GM04503 (cell line): ENCODE results near the gene EXOC3L4.
"Not testable (repeated sequence)": the region's sequence is repeated elsewhere in the genome, so short reads cannot be mapped to it uniquely, and the experiment has no call there.

ENCODE experiments used
- DNase-seq: peaks from one replicate; pipeline ENCODE4 v3.0.0-alpha.2; 2012; ENCODE audit warnings: low read depth

Gene EXOC3L4

DNA sequence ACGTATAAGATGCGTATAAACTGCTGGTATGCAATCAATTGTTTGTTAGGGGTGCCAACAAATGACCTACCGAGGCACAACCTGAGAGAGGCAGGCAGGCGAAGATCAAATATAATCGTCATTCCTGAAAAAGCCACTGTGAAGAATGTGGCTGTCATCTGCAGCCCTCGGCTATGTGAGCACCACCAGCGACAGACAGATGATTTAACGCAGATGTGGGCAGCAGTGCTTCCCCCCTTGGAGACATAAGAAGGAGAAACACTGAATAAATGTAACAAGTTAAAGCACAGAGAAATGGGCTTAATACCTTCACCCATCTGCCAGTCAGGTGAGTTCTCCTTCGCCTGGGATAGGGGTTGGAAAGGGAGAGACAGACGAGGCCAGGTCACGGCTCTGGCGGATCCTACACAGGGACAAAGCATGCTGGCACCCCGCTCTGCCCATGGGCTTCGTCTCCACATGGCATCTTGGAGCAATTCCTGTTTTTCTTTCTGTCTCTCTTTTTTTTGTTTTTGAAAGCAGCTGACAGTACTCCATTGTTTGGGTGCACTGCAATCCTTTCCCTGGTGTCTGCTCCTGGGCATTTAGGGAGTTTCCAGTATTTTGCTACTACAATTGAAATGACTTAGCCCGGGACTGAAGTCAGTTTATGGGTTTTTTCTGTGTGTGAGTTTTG, 56.9 kb downstream of the EXOC3L4 start:
- DNase-seq = no peak

DNA sequence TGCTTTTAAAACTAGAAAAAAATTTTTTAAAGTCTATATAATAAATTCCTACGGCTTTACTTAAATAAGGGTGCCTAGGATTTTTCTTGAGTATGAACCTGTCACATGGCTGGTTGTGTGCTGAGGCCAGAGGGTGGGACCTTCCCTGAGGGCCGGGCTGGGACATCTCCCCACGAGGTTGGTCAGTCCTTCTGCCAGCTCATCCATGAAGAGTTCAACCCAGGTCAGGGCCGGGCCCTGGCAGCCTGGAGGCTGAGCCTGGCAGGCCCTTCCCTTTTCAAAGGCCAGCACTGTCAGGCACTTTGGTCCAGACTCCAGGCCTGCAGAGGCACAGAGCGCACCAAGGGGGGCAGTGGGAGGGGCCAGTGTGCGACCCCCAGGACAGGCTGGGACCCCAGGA, 60.5 kb downstream of the EXOC3L4 start:
- peak; percentile 62 for DNase-seq

- DNase-seq = not testable (repeated sequence)
These were observed 60.9 kb downstream of the EXOC3L4 start for GRCh38 chr14:103155416-103155815.

DNA sequence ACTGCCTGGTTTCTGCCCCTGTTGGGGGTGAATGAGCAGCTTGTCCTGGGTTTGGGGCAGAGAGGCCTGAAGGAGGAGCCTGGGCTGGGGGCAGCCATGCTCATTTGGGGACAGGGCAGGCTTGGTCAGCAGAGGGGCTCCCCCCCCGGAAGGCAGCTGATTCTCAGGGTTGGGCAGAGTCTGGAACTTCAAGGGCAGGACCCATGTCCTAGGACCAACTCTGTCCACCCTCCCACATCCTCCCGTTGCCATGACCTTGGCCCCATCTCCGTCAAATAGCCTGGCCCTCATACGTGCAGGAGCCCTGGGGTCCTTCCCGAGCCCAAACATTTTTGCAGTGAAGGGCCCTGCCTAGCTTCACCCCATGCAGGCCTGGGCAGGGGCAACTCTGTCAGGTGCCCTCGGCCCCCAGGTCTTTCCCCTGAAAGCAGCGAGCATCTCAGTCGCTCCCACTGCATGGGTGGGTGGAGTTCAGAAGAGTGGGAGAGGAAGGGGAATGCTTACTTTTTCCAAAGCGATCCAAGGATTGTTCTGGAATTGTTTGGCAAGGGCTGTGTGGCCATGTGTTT, 61.4 kb downstream of the EXOC3L4 start:
- no peak for DNase-seq

- no peak for DNase-seq
These were observed 62.3 kb downstream of the EXOC3L4 start for GRCh38 chr14:103156651-103157378.

- no peak for DNase-seq
These were observed 63.4 kb downstream of the EXOC3L4 start for GRCh38 chr14:103157969-103158368.

GRCh38 chr14:103158688-103159087, 64.2 kb downstream of the EXOC3L4 start:
- DNase-seq = no peak
